Inflammatory macrophage (primary cell): ENCODE measurements around the gene PLIN3.
"Not testable (repeated sequence)": the region's sequence is repeated elsewhere in the genome, so short reads cannot be mapped to it uniquely, and the experiment has no call there.

Source experiments
- DNase-seq, 2 donors: peaks; one replicate each; pipeline ENCODE4 v3.0.0-alpha.2; 2020 to 2022

Gene PLIN3

DNA sequence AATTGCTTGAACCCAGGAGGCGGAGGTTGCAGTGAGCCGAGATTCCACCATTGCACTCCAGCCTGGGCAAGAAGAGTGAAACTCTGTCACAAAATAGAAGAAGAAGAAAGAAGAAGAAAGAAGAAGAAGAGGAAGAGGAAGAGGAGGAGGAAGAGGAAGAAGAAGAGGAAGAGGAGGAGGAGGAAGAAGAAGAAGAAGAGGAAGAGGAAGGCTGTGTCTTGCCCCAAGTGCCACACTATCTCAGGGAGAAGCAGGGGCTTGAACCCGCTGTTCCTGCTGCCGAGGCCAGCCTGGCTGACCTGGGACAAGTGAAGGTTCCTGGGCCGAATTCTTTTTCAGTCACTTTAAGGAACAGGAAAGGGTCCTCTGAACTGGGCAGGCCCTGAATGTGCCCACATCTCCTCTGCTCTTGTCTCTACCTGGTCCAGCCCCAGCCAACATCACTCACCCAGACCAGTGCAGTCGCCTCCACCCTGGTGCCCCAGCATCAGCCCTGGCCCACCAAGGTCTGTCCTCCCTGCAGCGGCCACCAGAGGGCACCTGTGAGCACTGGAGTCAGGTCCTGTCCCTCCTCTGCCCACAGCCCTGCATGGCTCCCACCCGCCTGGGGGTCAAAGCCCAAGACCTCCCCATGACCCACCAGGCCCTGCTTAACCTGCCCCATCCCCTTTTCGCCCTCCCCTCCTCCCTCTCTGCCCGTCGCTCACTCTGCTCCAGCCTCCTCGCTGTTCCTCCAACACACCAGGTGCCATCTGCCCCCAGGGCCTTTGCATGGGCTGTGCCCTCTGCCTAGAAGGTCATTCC lies 55.9 kb downstream of the PLIN3 start:
- DNase-seq: peak; percentile 77 to 80

GRCh38 chr19:4807188-4807587 lies 60.3 kb downstream of the PLIN3 start:
- DNase-seq: peak; percentile 83 to 85

- DNase-seq: no peak
Observed at GRCh38 chr19:4806384-4806783, 61.1 kb downstream of the PLIN3 start.

GRCh38 chr19:4805140-4805539 lies 62.3 kb downstream of the PLIN3 start:
- not testable (repeated sequence) for DNase-seq

- peak; percentile 45 to 56 for DNase-seq
Observed at GRCh38 chr19:4803736-4804695, 63.5 kb downstream of the PLIN3 start.

GRCh38 chr19:4802711-4803110 lies 64.8 kb downstream of the PLIN3 start:
- no peak for DNase-seq

- DNase-seq: no peak
Observed at GRCh38 chr19:4801085-4801619, 66.3 kb downstream of the PLIN3 start.

DNA sequence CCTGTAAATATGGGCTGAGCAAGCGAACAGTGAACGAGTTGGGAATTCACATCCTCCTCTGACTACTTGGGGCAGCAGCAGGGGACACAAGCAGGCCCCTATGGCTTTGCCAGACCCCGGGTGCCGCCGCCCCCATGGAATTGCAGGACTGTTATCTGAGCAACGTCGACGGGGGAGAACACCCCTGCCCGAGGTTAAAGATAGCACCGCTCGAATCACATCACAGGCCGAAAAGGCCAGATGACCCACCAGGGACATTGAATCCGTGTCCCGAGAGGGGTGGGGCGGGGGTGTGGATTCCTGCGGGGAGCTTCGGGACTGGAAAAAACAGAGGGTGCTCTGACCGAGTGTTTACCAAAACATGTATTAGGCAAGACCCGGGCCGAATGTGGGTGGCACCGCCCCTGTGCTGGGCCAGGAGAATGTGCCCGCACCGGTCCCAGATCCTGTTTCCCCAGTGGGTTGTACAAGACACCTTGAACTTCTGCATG lies 66.8 kb downstream of the PLIN3 start:
- no peak for DNase-seq

GRCh38 chr19:4795400-4795799 lies 72.1 kb downstream of the PLIN3 start:
- DNase-seq: peak in 1 of 2 donors; percentile 68

DNA sequence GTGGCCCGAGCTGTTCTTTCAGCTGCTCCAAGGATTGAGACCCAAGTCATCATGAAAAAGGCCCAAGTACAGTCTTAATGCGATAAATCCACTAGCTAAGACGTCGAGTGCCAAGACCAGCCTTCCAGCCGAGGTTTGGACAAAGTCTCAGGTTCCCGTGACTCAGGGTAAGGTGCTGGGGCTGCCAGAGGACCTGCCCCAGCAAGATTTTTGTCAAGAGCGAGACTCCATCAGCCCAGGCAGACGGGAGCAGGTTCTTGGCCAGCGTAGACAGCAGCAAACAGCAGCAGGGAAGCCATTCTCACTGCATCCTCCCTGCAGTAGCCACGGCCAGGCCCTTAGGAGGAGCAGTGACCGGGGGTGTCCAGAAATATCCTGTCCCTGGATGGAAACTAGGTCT lies 72.5 kb downstream of the PLIN3 start:
- DNase-seq: no peak

- not testable (repeated sequence) for DNase-seq
Observed at GRCh38 chr19:4793278-4793677, 74.2 kb downstream of the PLIN3 start.

GRCh38 chr19:4792866-4793195 lies 74.6 kb downstream of the PLIN3 start:
- not testable (repeated sequence) for DNase-seq

- not testable (repeated sequence) for DNase-seq
Observed at GRCh38 chr19:4792019-4792865, 75.2 kb downstream of the PLIN3 start.

DNA sequence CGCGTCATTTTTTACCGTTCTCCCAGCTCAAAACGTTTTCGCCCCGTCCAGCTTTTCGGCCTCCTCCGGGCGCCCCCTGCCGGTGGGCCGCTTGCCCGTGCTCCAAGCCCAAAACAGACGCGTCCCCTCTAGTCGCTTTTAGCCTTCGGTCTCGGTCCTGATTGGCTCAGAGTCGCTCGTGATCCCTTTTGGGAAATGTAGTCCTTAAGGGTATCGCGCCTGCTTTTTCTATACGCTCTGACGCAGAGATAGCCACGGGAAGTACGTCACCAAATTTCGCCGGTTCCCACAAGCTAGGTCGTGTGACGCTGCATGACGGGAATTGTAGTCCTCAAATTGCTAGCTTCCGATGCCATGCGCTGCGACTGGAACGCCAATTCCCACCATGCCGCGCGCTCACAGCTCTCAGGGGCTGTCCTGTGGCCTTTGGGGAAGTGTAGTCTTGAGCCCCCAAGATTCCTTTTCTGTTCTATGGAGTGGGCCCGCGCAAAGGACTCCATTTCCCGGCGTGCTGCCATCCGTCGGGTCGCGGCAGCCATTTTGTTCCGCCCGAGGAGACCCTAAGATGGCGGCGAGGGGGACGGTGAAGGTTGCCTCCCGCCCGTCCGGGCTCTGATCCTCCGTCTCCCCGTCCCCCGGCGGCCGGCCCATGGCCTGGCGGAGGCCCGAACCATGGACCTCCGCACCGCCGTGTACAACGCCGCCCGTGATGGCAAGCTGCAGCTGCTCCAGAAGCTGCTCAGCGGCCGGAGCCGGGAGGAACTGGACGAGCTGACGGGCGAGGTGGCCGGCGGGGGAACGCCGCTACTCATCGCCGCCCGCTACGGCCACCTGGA lies 76.1 kb downstream of the PLIN3 start, which contains the start of gene FEM1A:
Gene FEM1A (plus strand): TSS at position 552 of the 836 bp plus-strand sequence. CDS start 121 bp downstream, at position 673.
- peak; percentile 100 for DNase-seq
